Left ventricle myocardium inferior (tissue), 1 donor: ENCODE results near the gene POMT1. TPM values are rescaled to one million over a fixed set of nuclear protein-coding genes. Genes with fewer than 3 reads are reported as not detected.
A peak's percentile ranks its signal among the peaks of the same experiment; 100 is the strongest.

Experiments used
- DNase-seq: peaks from one replicate; pipeline ENCODE4 v3.0.0-alpha.2; 2020
- H3K27ac ChIP-seq: fragments of 200-600 bp; replicated peaks from 2 replicates; pipeline ENCODE4 v1.8.0; 2021
- H3K27me3 ChIP-seq: fragments of 200-600 bp; 2 replicates; pipeline ENCODE4 v1.8.0; 2021; ENCODE audit warnings: low read depth
- H3K36me3 ChIP-seq: fragments of 200-600 bp; 2 replicates; pipeline ENCODE4 v1.8.0; 2021
- H3K4me1 ChIP-seq: fragments of 200-600 bp; 2 replicates; pipeline ENCODE4 v1.8.0; 2021
- H3K4me3 ChIP-seq: fragments of 200-600 bp; 2 replicates; pipeline ENCODE4 v1.8.0; 2021; ENCODE audit warnings: mild to moderate bottlenecking, moderate library complexity
- H3K9me3 ChIP-seq: fragments of 200-600 bp; replicated peaks from 2 replicates; pipeline ENCODE4 v1.8.0; 2021
- CTCF ChIP-seq: fragments of 200-600 bp; IDR thresholded peaks from 2 replicates; pipeline ENCODE4 v1.8.0; 2021; ENCODE audit warnings: antibody characterized with exemption, mild to moderate bottlenecking, borderline replicate concordance
- intact Hi-C: fragments of 100-400 bp; cut with micrococcal nuclease; formaldehyde crosslinking; loops from one replicate; pipeline ENCODE4 v1.11.0; 2022
- total RNA-seq: library from RNA; stranded (reverse); fragmentation: NEBNext Ultra II Directional; extraction: Animal tissue kit (Norgen Biotek cat#: 25700); gene quantifications from one replicate; pipeline ENCODE4 v1.2.1, GENCODE V29; 2021
- donor health status: DM: no; HTN: yes; CAD: no; lungs with severe emphysema.

The POMT1 gene
- total RNA-seq, 1 donor from 2014 or later: 19.3 TPM

DNA sequence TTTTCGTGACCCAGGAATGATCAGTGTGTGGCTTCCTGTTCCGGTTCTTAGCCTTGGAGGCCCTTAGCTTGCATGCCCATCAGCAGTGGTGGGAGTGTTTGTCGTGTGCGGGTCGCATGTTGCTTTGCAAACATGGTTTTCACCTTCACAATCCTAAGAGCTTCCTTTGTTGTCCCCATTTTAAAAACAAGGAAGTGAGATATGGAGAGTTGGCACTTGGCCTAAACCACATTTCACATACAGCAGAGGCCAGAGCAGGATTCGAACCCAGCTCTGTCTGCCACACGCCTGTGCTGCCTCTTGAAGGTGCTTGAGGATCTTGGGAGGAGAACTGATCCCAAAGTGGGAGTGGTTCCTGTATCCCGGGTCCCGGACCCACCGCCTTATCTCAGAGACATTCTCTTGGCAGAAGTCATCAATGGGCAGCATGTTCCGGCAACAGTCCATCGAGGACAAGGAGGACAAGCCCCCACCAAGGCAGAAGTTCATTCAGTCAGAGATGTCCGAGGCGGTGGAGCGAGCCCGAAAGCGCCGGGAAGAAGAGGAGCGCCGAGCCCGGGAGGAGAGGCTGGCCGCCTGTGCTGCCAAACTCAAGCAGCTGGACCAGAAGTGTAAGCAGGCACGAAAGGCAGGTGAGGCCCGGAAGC, 38.2 kb upstream of the POMT1 start:
- intact Hi-C loops: no loop called here
- peaks cover 11% of the 10 kb centered on the region for H3K4me1 ChIP-seq
- H3K36me3 ChIP-seq: peaks cover 94% of the 10 kb centered on the region
- no peaks in the 10 kb centered on the region for H3K9me3 ChIP-seq
- H3K27me3 ChIP-seq: no peaks in the 10 kb centered on the region
- no peak for TF ChIP-seq CTCF
- peak overlapping the region; percentile 8 for H3K27ac ChIP-seq
- H3K4me3 ChIP-seq: no peak overlapping the region
- DNase-seq: no peak

GRCh38 chr9:131465401-131465800, 37.3 kb upstream of the POMT1 start:
- intact Hi-C loops: no loop called here
- Histone ChIP-seq H3K4me1 (peaks cover 11% of the 10 kb centered on the region), H3K4me3 (no peak overlapping the region), H3K27me3 (no peaks in the 10 kb centered on the region), H3K36me3 (peaks cover 94% of the 10 kb centered on the region), H3K9me3 (no peaks in the 10 kb centered on the region), H3K27ac (no peak overlapping the region)
- no peak for TF ChIP-seq CTCF
- no peak for DNase-seq

GRCh38 chr9:131467214-131467935, 35.3 kb upstream of the POMT1 start:
- Histone ChIP-seq H3K4me1 (peaks cover 11% of the 10 kb centered on the region), H3K9me3 (peaks cover 10% of the 10 kb centered on the region), H3K4me3 (no peak overlapping the region), H3K36me3 (peaks cover 95% of the 10 kb centered on the region), H3K27ac (peak overlapping the region; percentile 20), H3K27me3 (no peaks in the 10 kb centered on the region)
- intact Hi-C loops: no loop called here
- TF ChIP-seq CTCF: no peak
- no peak for DNase-seq

DNA sequence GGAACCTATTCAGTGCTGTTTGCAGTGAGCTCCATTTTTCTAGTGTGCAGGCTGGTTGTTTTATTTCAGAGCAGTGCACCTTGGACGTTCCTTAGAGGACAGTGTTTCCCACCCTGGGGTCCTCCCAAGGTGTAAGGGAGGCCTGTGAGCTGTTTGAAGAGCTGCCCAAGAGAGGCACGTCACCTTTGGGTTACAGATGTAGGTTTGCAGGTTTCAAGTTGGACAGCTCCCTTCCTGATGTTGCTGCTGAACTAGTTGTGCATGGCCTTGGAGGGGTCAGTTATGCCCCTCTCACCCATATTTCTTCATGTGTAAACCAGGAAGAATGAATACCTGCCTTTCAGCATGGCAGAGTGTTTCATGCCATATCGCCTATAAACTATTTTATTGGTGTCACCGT, 34.7 kb upstream of the POMT1 start:
- DNase-seq: no peak
- Histone ChIP-seq H3K27ac (no peak overlapping the region), H3K27me3 (no peaks in the 10 kb centered on the region), H3K4me3 (no peak overlapping the region), H3K9me3 (peaks cover 11% of the 10 kb centered on the region), H3K36me3 (peaks cover 99% of the 10 kb centered on the region), H3K4me1 (peaks cover 11% of the 10 kb centered on the region)
- TF ChIP-seq CTCF: no peak
- intact Hi-C loops: no loop called here

- Histone ChIP-seq H3K9me3 (peaks cover 11% of the 10 kb centered on the region), H3K4me3 (no peak overlapping the region), H3K27ac (no peak overlapping the region), H3K36me3 (peaks cover 99% of the 10 kb centered on the region), H3K4me1 (peaks cover 6% of the 10 kb centered on the region), H3K27me3 (no peaks in the 10 kb centered on the region)
- intact Hi-C loops: no loop called here
- no peak for TF ChIP-seq CTCF
- DNase-seq: no peak
These were observed 33.4 kb upstream of the POMT1 start for GRCh38 chr9:131469356-131469755.
